ENCODE results near the gene JAKMIP2. TPM values are rescaled to one million over a fixed set of nuclear protein-coding genes. Genes with fewer than 3 reads are reported as not detected.
A peak's percentile ranks its signal among the peaks of the same experiment; 100 is the strongest.

Gene JAKMIP2
- total RNA-seq, 1 experiment from 2014 or later: 39.5 TPM

- no peaks in the 10 kb centered on the region for H3K4me1 ChIP-seq (ENCODE audit: low read length)
- H3K36me3 ChIP-seq (ENCODE audit: insufficient read depth, low read length): peaks cover 75% of the 10 kb centered on the region
- no peak overlapping the region for H3K27ac ChIP-seq (ENCODE audit: low read length)
- H3K79me2 ChIP-seq (ENCODE audit: low read length): no peaks in the 10 kb centered on the region
- no peak overlapping the region for H3K4me2 ChIP-seq (ENCODE audit: low read depth, low read length, poor library complexity, severe bottlenecking)
- H3K9ac ChIP-seq (ENCODE audit: low read length): no peak overlapping the region
- H3K9me3 ChIP-seq (ENCODE audit: low read length): no peaks in the 10 kb centered on the region
- DNase-seq: no peak
- no peaks in the 10 kb centered on the region for H3K9me2 ChIP-seq (replicated peaks; ENCODE audit: insufficient read depth, low read length)
- no peaks in the 10 kb centered on the region for H3K27me3 ChIP-seq (ENCODE audit: low read length)
- H2AFZ ChIP-seq (ENCODE audit: low read length): no peak overlapping the region
- H3K4me3 ChIP-seq (ENCODE audit: low read length): no peak overlapping the region
- H4K20me1 ChIP-seq (ENCODE audit: insufficient read depth, low read depth, low read length): no peaks in the 10 kb centered on the region
These were observed 166.1 kb downstream of the JAKMIP2 start for GRCh38 chr5:147616421-147616820.

- no peak for DNase-seq
- Histone ChIP-seq H3K9ac (ENCODE audit: low read length) (no peak overlapping the region), H3K4me2 (ENCODE audit: low read depth, low read length, poor library complexity, severe bottlenecking) (no peak overlapping the region), H3K4me1 (ENCODE audit: low read length) (no peaks in the 10 kb centered on the region), H3K27ac (ENCODE audit: low read length) (no peak overlapping the region), H2AFZ (ENCODE audit: low read length) (no peak overlapping the region), H4K20me1 (ENCODE audit: insufficient read depth, low read depth, low read length) (no peaks in the 10 kb centered on the region), H3K4me3 (ENCODE audit: low read length) (no peak overlapping the region), H3K9me2 (replicated peaks; ENCODE audit: insufficient read depth, low read length) (no peaks in the 10 kb centered on the region), H3K36me3 (ENCODE audit: insufficient read depth, low read length) (peaks cover 62% of the 10 kb centered on the region), H3K9me3 (ENCODE audit: low read length) (no peaks in the 10 kb centered on the region), H3K27me3 (ENCODE audit: low read length) (no peaks in the 10 kb centered on the region), H3K79me2 (ENCODE audit: low read length) (no peaks in the 10 kb centered on the region)
These were observed 169.2 kb downstream of the JAKMIP2 start for GRCh38 chr5:147613359-147613758.

GRCh38 chr5:147611483-147611882, 171.0 kb downstream of the JAKMIP2 start:
- Histone ChIP-seq H3K27me3 (ENCODE audit: low read length) (no peaks in the 10 kb centered on the region), H3K79me2 (ENCODE audit: low read length) (no peaks in the 10 kb centered on the region), H3K4me3 (ENCODE audit: low read length) (no peak overlapping the region), H3K36me3 (ENCODE audit: insufficient read depth, low read length) (peaks cover 48% of the 10 kb centered on the region), H3K9ac (ENCODE audit: low read length) (no peak overlapping the region), H2AFZ (ENCODE audit: low read length) (no peak overlapping the region), H3K9me3 (ENCODE audit: low read length) (no peaks in the 10 kb centered on the region), H3K4me1 (ENCODE audit: low read length) (no peaks in the 10 kb centered on the region), H3K9me2 (replicated peaks; ENCODE audit: insufficient read depth, low read length) (no peaks in the 10 kb centered on the region), H3K4me2 (ENCODE audit: low read depth, low read length, poor library complexity, severe bottlenecking) (no peak overlapping the region), H4K20me1 (ENCODE audit: insufficient read depth, low read depth, low read length) (no peaks in the 10 kb centered on the region), H3K27ac (ENCODE audit: low read length) (no peak overlapping the region)
- DNase-seq: no peak

- Histone ChIP-seq H3K4me3 (ENCODE audit: low read length) (no peak overlapping the region), H4K20me1 (ENCODE audit: insufficient read depth, low read depth, low read length) (no peaks in the 10 kb centered on the region), H3K9ac (ENCODE audit: low read length) (no peak overlapping the region), H3K27me3 (ENCODE audit: low read length) (no peaks in the 10 kb centered on the region), H3K9me2 (replicated peaks; ENCODE audit: insufficient read depth, low read length) (no peaks in the 10 kb centered on the region), H2AFZ (ENCODE audit: low read length) (no peak overlapping the region), H3K36me3 (ENCODE audit: insufficient read depth, low read length) (peaks cover 41% of the 10 kb centered on the region), H3K79me2 (ENCODE audit: low read length) (no peaks in the 10 kb centered on the region), H3K4me1 (ENCODE audit: low read length) (no peaks in the 10 kb centered on the region), H3K4me2 (ENCODE audit: low read depth, low read length, poor library complexity, severe bottlenecking) (no peak overlapping the region), H3K9me3 (ENCODE audit: low read length) (no peaks in the 10 kb centered on the region), H3K27ac (ENCODE audit: low read length) (no peak overlapping the region)
- DNase-seq: no peak
These were observed 171.7 kb downstream of the JAKMIP2 start for GRCh38 chr5:147610798-147611197.

GRCh38 chr5:147601652-147602051, 180.9 kb downstream of the JAKMIP2 start:
- DNase-seq: peak; percentile 67
- H3K4me3 ChIP-seq (ENCODE audit: low read length): peak overlapping the region; percentile 13
- 0 out of 2 replicates have a peak overlapping the region, but pooled peaks have one; percentile 13 for H3K9ac ChIP-seq (ENCODE audit: low read length)
- no peaks in the 10 kb centered on the region for H3K9me2 ChIP-seq (replicated peaks; ENCODE audit: insufficient read depth, low read length)
- no peaks in the 10 kb centered on the region for H3K79me2 ChIP-seq (ENCODE audit: low read length)
- H4K20me1 ChIP-seq (ENCODE audit: insufficient read depth, low read depth, low read length): no peaks in the 10 kb centered on the region
- H3K36me3 ChIP-seq (ENCODE audit: insufficient read depth, low read length): peaks cover 14% of the 10 kb centered on the region
- peaks cover 35% of the 10 kb centered on the region for H3K4me1 ChIP-seq (ENCODE audit: low read length)
- no peaks in the 10 kb centered on the region for H3K9me3 ChIP-seq (ENCODE audit: low read length)
- no peaks in the 10 kb centered on the region for H3K27me3 ChIP-seq (ENCODE audit: low read length)
- no peak overlapping the region for H2AFZ ChIP-seq (ENCODE audit: low read length)
- H3K27ac ChIP-seq (ENCODE audit: low read length): peak overlapping the region; percentile 81
- H3K4me2 ChIP-seq (ENCODE audit: low read depth, low read length, poor library complexity, severe bottlenecking): peak overlapping the region; percentile 65

GRCh38 chr5:147591120-147591519, 191.4 kb downstream of the JAKMIP2 start:
- no peak overlapping the region for H3K4me3 ChIP-seq (ENCODE audit: low read length)
- no peaks in the 10 kb centered on the region for H3K79me2 ChIP-seq (ENCODE audit: low read length)
- H3K27ac ChIP-seq (ENCODE audit: low read length): no peak overlapping the region
- H2AFZ ChIP-seq (ENCODE audit: low read length): no peak overlapping the region
- no peak overlapping the region for H3K4me2 ChIP-seq (ENCODE audit: low read depth, low read length, poor library complexity, severe bottlenecking)
- H3K9ac ChIP-seq (ENCODE audit: low read length): no peak overlapping the region
- no peaks in the 10 kb centered on the region for H4K20me1 ChIP-seq (ENCODE audit: insufficient read depth, low read depth, low read length)
- no peak for DNase-seq
- H3K4me1 ChIP-seq (ENCODE audit: low read length): no peaks in the 10 kb centered on the region
- H3K9me3 ChIP-seq (ENCODE audit: low read length): no peaks in the 10 kb centered on the region
- H3K36me3 ChIP-seq (ENCODE audit: insufficient read depth, low read length): peaks cover 46% of the 10 kb centered on the region
- no peaks in the 10 kb centered on the region for H3K9me2 ChIP-seq (replicated peaks; ENCODE audit: insufficient read depth, low read length)
- H3K27me3 ChIP-seq (ENCODE audit: low read length): no peaks in the 10 kb centered on the region

GRCh38 chr5:147590096-147590495, 192.4 kb downstream of the JAKMIP2 start:
- H3K9me2 ChIP-seq (replicated peaks; ENCODE audit: insufficient read depth, low read length): no peaks in the 10 kb centered on the region
- H3K27ac ChIP-seq (ENCODE audit: low read length): no peak overlapping the region
- no peak overlapping the region for H3K9ac ChIP-seq (ENCODE audit: low read length)
- H3K4me2 ChIP-seq (ENCODE audit: low read depth, low read length, poor library complexity, severe bottlenecking): no peak overlapping the region
- H3K4me3 ChIP-seq (ENCODE audit: low read length): no peak overlapping the region
- H3K27me3 ChIP-seq (ENCODE audit: low read length): no peaks in the 10 kb centered on the region
- peaks cover 38% of the 10 kb centered on the region for H3K36me3 ChIP-seq (ENCODE audit: insufficient read depth, low read length)
- H2AFZ ChIP-seq (ENCODE audit: low read length): no peak overlapping the region
- no peaks in the 10 kb centered on the region for H3K4me1 ChIP-seq (ENCODE audit: low read length)
- no peak for DNase-seq
- H4K20me1 ChIP-seq (ENCODE audit: insufficient read depth, low read depth, low read length): no peaks in the 10 kb centered on the region
- H3K9me3 ChIP-seq (ENCODE audit: low read length): no peaks in the 10 kb centered on the region
- no peaks in the 10 kb centered on the region for H3K79me2 ChIP-seq (ENCODE audit: low read length)

GRCh38 chr5:147586832-147587231, 195.7 kb downstream of the JAKMIP2 start:
- Histone ChIP-seq H4K20me1 (ENCODE audit: insufficient read depth, low read depth, low read length) (no peaks in the 10 kb centered on the region), H3K79me2 (ENCODE audit: low read length) (no peaks in the 10 kb centered on the region), H3K9me3 (ENCODE audit: low read length) (no peaks in the 10 kb centered on the region), H3K4me1 (ENCODE audit: low read length) (no peaks in the 10 kb centered on the region), H3K27ac (ENCODE audit: low read length) (no peak overlapping the region), H2AFZ (ENCODE audit: low read length) (no peak overlapping the region), H3K4me3 (ENCODE audit: low read length) (no peak overlapping the region), H3K36me3 (ENCODE audit: insufficient read depth, low read length) (peaks cover 13% of the 10 kb centered on the region), H3K27me3 (ENCODE audit: low read length) (no peaks in the 10 kb centered on the region), H3K9me2 (replicated peaks; ENCODE audit: insufficient read depth, low read length) (no peaks in the 10 kb centered on the region), H3K9ac (ENCODE audit: low read length) (no peak overlapping the region), H3K4me2 (ENCODE audit: low read depth, low read length, poor library complexity, severe bottlenecking) (no peak overlapping the region)
- no peak for DNase-seq

GRCh38 chr5:147586221-147586620, 196.3 kb downstream of the JAKMIP2 start:
- H4K20me1 ChIP-seq (ENCODE audit: insufficient read depth, low read depth, low read length): no peaks in the 10 kb centered on the region

More at GRCh38 chr5:147586221-147586620, 196.3 kb downstream of the JAKMIP2 start:
- DNase-seq: no peak
- Histone ChIP-seq H3K79me2 (ENCODE audit: low read length) (no peaks in the 10 kb centered on the region), H3K9ac (ENCODE audit: low read length) (no peak overlapping the region), H2AFZ (ENCODE audit: low read length) (no peak overlapping the region), H3K4me1 (ENCODE audit: low read length) (no peaks in the 10 kb centered on the region), H3K4me3 (ENCODE audit: low read length) (no peak overlapping the region), H3K9me3 (ENCODE audit: low read length) (no peaks in the 10 kb centered on the region), H3K27ac (ENCODE audit: low read length) (no peak overlapping the region), H3K9me2 (replicated peaks; ENCODE audit: insufficient read depth, low read length) (no peaks in the 10 kb centered on the region), H3K4me2 (ENCODE audit: low read depth, low read length, poor library complexity, severe bottlenecking) (no peak overlapping the region), H3K36me3 (ENCODE audit: insufficient read depth, low read length) (peaks cover 7% of the 10 kb centered on the region), H3K27me3 (ENCODE audit: low read length) (no peaks in the 10 kb centered on the region)

All from Karpas-422 (cell line).